GM19438 (cell line): Measurements from ENCODE around the gene INTS11.

Experiments
- ATAC-seq: cut with Tn5 transposase; IDR thresholded peaks from one replicate; pipeline ENCODE4 v1.9.1; 2021; ENCODE audit warnings: low read depth; ENCODE audit not compliant: unreplicated experiment

The INTS11 gene

GRCh38 chr1:1287288-1288110 is 37.0 kb downstream of the INTS11 start:
- no peak for ATAC-seq

GRCh38 chr1:1286313-1287261 is 37.9 kb downstream of the INTS11 start:
- no peak for ATAC-seq

GRCh38 chr1:1285611-1286311 is 38.7 kb downstream of the INTS11 start:
- ATAC-seq, result no peak

- no peak for ATAC-seq
Observed at GRCh38 chr1:1285102-1285571, 39.3 kb downstream of the INTS11 start.

- no peak for ATAC-seq
Observed at GRCh38 chr1:1284221-1285101, 40.0 kb downstream of the INTS11 start.

GRCh38 chr1:1283821-1284220 is 40.6 kb downstream of the INTS11 start:
- no peak for ATAC-seq

GRCh38 chr1:1282998-1283397 is 41.5 kb downstream of the INTS11 start:
- ATAC-seq, result no peak

- ATAC-seq, result no peak
Observed at GRCh38 chr1:1281533-1282321, 42.7 kb downstream of the INTS11 start.

- ATAC-seq, result no peak
Observed at GRCh38 chr1:1280782-1281481, 43.5 kb downstream of the INTS11 start.

GRCh38 chr1:1279028-1279427 is 45.4 kb downstream of the INTS11 start:
- no peak for ATAC-seq

GRCh38 chr1:1278620-1279019 is 45.8 kb downstream of the INTS11 start:
- ATAC-seq, result no peak

GRCh38 chr1:1275836-1276235 is 48.6 kb downstream of the INTS11 start:
- no peak for ATAC-seq

- ATAC-seq, result no peak
Observed at GRCh38 chr1:1274931-1275431, 49.5 kb downstream of the INTS11 start.

GRCh38 chr1:1274299-1274930 is 50.0 kb downstream of the INTS11 start:
- peak; percentile 11 for ATAC-seq

- peak; percentile 76 for ATAC-seq
Observed at GRCh38 chr1:1273512-1274298, 50.8 kb downstream of the INTS11 start, which contains the start of gene UBE2J2. Gene UBE2J2 (minus strand): TSS chr1:1273854. CDS start chr1:1267992, 5,862 bp downstream.

GRCh38 chr1:1273209-1273511 is 51.3 kb downstream of the INTS11 start:
- no peak for ATAC-seq
